Measurements from ENCODE around the gene MCF2.
"Not testable (repeated sequence)": the region's sequence is repeated elsewhere in the genome, so short reads cannot be mapped to it uniquely, and the experiment has no call there.

Gene MCF2, protein sequence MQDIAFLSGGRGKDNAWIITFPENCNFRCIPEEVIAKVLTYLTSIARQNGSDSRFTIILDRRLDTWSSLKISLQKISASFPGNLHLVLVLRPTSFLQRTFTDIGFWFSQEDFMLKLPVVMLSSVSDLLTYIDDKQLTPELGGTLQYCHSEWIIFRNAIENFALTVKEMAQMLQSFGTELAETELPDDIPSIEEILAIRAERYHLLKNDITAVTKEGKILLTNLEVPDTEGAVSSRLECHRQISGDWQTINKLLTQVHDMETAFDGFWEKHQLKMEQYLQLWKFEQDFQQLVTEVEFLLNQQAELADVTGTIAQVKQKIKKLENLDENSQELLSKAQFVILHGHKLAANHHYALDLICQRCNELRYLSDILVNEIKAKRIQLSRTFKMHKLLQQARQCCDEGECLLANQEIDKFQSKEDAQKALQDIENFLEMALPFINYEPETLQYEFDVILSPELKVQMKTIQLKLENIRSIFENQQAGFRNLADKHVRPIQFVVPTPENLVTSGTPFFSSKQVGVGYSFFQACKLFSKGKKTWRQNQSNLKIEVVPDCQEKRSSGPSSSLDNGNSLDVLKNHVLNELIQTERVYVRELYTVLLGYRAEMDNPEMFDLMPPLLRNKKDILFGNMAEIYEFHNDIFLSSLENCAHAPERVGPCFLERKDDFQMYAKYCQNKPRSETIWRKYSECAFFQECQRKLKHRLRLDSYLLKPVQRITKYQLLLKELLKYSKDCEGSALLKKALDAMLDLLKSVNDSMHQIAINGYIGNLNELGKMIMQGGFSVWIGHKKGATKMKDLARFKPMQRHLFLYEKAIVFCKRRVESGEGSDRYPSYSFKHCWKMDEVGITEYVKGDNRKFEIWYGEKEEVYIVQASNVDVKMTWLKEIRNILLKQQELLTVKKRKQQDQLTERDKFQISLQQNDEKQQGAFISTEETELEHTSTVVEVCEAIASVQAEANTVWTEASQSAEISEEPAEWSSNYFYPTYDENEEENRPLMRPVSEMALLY

DNA sequence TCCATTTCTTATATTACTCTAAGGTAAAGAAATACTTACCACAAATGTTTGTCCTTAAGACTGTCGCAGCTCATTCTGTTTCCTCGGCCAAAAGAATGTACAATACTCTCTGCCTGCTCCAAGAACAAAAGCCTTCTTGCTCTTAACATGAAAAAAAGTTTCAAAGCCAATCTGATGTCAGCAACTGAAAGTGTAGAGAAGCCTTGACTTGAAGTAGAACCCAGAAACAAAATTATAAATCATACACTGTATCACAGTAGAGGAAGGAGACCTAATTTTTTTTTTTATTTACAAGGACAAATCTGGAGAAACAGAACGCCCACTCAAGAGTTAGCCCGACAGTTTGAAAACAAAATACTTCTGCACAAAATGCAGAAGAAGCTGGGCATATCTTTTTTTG lies at the start of gene MCF2:
Gene MCF2, minus strand, starts transcription at position 101 of the 400 bp plus-strand sequence. CDS start 56,423 bp downstream, outside the sequence.
- no peak for DNase-seq

DNA sequence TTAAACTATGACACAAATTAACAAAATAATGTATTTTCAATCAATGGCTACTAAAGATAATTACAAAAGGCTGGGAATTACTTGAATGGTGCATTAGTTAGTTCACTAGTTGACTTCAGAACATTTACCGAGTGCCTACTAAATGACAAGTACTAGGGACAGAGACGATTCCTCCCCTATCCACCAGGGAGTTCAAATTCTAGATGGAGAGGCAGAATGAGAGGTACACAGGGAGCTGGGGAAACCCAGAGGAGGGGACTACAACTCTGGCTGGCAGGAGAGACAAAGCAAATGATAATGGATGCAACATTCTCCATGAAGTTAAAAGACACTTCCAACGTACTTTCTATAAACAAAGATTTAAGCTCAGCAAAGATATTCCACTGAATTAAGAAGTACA lies 43.1 kb upstream of the MCF2 start:
- DNase-seq: no peak

DNA sequence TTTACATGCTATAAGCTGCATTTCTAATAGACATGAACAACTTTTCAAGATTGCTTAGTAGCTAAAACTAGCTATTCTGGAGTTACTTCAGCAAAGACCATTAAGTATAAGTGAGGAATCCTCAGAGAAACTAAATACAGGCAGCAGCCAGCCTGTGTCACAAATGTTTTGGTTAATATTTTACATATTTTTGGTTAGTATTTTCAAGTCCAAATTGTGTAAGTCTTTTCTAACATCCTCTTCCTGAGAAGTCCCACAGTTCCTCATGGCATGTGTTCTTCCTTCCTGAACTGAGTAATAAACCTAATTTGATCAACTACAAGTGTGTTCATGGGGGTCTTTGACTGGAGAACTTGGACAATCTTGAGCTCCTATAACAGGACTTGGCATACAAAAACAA lies 42.4 kb upstream of the MCF2 start:
- DNase-seq: no peak

DNA sequence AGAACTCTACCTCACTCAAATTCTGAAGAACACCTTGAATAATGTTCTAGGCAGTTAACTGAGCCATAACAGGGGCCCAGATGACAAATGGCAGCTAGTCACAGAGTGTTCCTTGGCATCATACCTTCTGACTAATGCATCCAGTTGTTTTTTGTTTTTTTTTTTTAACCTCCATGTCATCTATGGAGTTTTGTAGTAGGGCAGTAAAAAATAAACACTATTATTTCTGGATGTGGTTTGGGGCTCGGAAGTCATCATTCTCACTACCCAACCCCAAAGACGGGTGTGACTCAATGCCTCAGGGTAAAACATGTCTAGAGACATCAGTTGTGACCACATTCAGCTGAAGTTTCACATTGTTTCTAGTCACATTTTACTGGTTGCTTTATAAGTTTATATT lies 31.2 kb upstream of the MCF2 start:
- DNase-seq: no peak

DNA sequence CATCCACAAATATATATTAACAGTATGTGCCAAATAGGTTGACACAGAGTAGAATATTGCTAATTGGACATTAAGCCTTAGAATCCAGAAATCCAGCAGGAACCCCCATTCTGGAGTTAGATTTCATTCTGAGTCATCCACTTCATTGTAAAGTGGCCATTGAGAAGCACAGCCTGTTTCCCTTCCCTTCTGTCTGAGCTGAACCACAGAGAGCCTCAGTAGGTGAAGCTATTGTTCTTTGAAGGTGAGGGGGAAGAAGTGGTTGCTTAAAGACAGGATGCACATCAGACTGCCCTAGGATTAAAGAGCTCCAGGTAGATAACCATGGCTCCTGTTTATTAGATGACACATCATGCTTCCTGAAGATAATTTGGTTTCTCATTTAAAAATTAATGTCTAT lies 30.6 kb upstream of the MCF2 start:
- no peak for DNase-seq

DNA sequence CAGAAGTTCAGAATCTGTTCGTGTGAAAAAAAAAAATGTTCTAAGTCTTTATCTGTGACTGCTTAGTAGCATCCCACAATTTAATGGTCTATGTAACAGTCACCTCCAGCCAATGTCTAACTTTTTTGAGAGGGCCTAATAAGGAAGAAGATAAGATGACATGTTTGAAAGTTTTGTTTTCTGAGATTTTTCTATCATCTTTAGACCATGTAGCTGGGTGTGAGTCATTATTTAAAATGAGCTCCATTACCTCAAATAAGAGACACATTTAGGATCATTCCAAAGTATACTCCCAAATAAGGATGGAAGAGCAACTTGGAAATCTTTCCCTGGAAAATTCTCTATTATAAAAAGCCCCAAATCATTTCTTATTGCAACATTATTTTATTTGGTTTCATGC lies 28.2 kb upstream of the MCF2 start:
- DNase-seq: no peak

DNA sequence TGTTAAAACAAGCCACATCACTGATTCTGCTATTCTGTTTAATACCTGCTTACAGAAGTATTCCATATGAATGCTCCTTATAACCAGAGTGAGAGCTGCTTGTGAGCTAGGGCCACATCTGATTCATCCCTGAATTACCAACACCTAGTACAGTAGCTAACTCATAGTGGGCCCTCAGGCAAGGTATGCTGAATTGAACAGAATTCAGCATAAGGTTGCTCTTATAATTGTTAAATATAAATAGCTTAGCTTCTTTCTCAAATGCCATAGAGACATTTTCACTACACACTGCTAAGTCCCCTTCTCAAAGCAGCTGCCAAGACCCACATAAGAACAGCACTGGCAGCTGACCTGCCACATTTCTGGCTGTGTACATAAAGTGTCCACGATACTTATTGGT lies 27.0 kb upstream of the MCF2 start:
- no peak for DNase-seq

DNA sequence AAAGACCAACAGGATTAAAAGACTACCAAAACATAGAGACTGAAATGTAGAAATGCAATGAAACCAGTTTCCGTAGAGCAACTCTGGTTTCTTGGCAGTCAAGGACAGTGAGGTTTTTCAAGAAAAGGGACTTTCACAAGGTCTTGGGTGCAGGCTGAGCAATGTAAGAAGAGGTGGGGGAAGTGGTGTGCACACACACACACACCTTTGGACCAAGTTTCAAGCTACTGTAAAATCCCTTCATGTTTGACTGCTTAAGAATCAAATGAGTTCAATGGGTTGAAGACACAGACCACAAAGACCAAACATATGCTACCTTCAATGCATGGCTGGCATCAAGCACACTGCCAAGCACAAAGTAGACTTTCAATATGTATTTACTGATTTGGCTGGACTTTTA lies 17.8 kb upstream of the MCF2 start:
- DNase-seq: no peak

DNA sequence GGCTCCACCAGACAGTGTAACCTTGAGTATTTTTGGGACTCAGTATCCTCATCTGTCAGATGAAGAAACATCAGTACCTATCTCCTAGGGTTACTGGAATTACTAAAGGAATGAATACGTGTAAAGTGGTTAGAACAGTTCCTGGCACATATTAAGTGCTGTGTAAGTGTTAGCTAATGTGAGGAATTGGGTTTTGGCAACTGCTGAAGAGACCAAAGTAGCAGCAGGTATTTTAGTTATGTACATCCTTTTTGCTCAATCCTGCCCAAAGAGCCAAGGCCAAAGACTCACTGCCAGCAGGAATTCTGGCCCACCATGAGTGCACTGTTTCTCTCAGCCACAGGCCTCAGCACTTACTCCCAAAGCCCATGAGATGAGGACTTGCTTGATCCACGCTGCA lies 16.7 kb upstream of the MCF2 start:
- no peak for DNase-seq

DNA sequence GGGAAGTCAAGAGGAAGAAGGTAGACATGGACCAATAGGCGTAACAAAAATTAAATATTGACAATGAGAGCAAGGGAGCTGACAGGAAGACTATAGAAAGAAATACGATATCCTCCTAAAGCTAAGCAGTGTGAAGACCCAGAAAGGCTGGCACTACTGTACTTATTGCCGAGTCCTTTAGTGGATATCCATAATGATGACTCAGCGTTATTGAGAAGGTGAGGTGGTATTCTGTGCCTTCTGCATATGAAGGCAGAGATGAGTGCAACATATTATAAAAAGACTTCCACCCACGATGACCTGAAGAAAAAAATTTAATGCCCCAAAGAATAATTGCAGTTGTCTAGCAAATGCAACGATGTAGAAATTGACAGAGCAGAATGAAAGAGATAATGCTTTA lies 13.0 kb upstream of the MCF2 start:
- DNase-seq: no peak

DNA sequence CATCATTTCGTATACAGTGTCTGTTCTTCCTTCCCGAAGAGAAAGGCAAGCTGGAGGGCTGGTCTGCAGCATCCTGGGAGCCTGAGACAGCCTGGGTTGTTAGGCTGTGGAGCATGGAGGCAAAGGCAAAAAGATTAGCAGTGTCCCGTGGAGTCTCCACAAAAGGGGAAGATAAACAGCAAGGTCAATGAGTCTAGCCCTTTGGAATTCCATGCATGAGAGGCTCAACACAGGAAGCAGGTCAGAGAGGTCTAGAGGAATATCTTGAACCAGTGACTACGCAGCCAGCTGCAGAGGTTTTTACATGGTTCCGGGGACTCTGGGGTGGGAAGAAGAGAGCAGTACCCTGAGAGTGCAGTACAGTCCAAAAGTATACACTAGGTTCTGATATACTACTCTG lies 12.2 kb upstream of the MCF2 start:
- DNase-seq: no peak

DNA sequence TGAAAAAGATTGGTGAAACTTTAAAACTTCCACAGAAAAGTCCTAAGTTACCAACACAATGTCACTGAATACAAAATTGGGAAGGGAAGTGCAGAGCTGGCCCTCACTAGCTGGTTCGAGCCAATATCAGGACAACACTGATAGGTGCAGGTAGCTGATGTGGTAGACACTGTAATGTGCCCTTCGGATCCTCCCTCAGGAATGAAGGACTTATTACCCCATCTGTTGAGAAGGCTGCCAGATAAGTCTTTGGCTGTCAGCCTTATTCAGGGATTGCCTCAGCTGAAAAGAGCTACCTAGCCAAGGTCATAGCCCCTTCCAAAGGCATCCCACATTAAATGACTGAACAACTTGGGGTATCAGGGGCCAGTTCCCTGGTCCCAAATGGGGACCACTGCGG lies 5.3 kb downstream of the MCF2 start:
- DNase-seq: no peak

DNA sequence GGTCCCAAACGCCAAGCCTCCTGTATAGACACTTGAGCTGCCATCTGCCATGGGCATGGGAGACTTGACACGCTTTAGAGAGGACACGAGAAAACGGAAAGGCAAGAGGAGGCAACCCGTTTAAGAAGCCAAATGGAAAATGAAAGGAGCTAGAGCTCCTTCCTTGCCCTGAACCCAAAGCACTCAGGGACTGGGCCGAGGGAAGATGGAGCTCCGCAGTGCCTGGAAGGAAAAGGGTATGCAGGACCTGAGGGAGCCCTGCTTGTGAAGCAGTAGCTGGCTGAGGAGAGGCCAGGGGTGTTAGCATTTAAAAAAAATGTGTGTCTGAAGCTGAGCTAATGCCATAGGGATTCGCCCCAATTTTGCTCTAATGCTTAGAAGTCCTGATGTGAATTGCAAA lies 15.1 kb downstream of the MCF2 start:
- no peak for DNase-seq

DNA sequence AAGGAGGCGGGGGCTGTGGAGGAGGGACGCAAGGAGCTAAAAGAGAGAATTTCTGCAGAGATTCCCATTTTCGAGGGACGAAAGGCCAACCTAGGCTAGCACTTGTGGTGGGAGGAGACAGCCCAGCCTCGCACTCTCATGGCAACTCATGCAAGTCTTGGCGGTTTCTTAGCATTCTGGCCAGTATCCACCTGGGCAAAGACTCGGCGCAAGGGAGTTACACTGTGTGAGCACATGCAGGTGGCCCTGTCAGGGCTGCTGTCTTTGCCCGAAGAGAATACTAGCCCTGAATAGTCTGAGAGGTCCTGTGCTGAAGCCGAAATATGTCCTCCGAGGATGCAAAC lies 15.5 kb downstream of the MCF2 start:
- DNase-seq: no peak

DNA sequence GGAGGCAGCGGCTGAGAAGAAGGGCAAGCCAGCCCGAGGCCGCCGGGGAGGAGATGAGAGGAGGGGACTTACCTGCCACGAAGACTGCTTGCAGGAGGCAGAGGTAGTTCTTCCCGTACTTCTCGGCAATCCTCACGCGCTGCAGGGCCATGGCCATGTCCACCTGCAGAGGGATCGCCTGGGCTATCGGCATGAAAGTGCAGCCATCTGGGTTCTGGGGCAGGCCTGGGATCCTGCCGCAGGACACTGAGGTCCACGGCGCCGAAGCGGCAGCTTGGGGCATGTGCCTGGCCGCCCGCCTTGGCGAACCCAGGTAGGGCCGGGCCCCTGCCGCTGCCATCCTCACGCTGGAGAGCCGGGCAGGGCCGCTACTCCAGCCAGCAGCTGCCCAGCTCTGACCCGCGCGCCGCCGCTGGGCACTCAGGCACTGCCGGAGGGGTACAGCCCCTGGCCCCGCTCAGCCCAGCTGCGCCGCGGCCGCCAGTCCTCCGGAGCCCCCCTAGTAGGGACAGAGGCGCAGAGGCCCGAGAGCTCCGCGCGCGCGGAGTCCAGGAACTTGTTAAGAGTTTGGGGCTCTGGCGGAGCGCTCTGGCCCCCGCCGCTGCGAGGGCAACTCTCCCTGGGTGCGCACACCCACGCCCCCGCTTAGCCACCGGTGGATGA lies 16.0 kb downstream of the MCF2 start:
- no peak for DNase-seq

DNA sequence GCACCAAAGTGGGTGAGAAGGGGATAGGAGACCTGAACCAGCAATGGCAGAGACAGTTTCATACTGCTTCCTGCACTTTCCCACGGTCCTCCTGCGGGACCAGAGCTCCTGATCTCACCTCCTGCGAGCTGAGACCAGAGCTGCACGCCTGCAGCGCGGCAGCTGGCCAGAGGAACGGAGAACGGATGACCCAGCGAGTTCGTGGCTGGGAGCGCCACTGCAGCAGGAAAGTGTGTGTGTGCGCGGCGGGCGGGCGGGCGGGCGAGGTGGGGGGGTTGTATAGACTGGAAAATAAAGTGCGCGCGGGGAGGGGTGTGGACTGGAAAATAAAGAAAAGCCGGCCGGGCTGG lies 16.5 kb downstream of the MCF2 start:
- no peak for DNase-seq

DNA sequence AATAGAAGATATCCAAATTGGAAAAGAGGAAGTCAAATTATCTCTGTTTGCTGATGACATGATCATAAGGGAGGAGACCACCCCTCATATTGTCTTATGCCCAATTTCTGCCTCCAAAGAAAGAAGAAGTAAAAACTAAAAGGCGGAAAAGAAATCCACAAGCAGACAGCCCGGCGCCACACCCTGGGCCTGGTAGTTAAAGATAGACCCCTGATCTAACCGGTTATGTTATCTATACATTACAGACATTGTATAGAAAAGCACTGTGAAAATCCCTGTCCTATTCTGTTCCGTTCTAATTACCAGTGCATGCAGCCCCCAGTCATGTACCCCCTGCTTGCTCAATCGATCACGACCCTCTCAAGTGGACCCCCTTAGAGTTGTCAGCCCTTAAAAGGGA lies 22.8 kb downstream of the MCF2 start:
- not testable (repeated sequence) for DNase-seq

DNA sequence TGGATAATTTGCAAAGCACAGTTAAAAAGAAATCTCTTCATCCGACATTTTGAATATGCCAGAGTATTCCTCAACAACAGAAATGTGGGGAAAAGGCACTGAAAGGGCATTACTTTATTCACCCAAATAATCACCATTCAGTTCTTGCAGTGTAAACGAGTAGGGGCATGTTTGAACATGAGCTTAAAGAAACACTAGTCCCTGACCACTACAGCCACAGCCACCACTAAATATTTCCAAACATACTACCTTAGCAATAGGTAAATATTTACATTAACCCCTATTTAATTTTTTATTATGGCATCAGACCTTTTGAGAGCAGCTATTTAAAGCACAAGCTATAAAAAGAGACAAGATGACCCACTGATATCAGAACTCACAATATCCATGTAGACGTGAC lies 27.6 kb downstream of the MCF2 start:
- DNase-seq: no peak

DNA sequence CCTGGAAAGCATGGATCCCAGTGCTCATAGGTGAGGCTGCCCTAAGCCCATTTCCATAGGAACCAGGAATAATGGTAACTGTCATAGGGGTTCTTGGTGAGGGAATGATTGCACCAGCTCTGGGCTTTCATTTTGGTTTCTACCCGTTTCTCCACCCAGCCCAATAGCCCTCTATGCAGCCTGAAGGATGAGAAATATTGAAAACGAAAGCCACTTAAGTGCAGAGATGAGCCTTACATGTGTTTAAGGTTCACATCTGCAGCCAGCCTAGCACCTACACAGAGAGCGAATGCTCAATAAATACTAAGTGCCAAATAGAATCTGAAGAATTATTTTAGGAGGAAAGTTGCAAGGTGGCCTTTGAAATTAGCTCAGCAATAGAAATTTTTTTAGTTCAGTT lies 60.4 kb downstream of the MCF2 start:
- no peak for DNase-seq

DNA sequence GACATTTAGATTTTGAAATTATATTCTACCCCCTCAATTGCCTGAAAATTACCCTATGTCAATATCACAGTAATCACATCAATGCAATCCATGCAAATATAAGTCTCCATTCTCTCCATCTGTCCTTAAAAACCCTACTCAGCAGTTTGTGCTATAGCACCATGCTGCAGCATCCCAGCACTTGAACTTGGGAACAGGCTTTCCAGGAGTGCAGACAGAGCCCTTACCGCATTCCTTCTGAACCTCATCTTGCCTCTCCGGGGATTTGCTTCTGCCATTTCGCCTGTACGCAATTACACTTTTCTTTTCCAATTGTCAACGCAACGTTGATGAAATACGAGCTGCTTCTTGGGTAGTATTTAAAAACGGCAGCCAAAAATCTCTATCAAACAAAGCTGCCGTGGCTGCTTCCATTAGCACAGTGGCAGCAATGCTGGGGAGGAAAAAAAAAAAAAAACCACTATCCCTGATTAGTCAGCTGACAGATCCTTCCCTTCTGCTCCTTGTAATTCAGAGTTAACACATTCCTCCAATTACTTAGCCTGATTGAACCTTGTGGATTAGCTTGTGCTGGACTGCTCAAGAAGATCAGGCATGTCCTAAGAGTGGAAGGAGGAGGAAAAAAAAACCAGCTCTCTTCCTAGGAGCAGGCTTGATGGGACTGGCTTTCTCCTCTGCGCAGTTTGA lies 65.6 kb downstream of the MCF2 start:
- no peak for DNase-seq

DNA sequence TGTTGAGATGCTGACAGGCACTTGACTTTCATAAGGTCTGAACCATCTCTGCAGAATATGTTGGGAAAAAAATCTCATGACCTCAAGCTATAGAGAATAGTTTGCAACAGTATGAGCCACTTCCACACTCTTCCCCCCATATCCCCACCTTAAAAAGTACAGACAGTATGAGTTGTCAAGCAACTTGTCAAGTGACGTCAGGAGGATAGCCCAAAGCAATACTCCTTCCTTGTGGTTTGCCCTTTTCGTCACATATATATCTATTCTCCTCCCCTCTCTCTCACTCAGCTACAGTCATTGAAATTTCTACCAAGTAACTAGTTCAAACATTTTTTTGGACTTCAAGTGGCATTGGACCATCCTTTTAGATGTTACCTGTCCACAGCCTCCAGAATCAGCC lies 67.7 kb downstream of the MCF2 start:
- DNase-seq: no peak

DNA sequence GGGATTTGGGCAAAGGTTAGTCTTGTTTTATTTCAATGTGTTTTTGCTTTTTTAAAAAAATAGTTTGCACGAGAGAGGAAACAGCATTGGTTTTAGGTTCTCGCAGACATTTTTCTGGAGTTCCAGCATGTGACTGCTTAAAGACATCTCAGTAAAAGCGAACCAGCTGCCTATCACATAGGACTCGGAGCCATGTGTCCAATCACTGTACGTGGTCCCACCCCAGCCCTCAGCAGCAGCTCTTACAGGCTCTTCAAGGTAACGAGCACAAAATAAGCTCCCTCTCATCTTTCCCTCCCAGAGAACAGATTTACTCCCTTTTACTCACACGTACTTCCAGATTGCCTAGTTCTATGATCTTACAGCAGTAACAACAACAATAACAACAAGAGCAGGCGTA lies 68.7 kb downstream of the MCF2 start:
- no peak for DNase-seq

DNA sequence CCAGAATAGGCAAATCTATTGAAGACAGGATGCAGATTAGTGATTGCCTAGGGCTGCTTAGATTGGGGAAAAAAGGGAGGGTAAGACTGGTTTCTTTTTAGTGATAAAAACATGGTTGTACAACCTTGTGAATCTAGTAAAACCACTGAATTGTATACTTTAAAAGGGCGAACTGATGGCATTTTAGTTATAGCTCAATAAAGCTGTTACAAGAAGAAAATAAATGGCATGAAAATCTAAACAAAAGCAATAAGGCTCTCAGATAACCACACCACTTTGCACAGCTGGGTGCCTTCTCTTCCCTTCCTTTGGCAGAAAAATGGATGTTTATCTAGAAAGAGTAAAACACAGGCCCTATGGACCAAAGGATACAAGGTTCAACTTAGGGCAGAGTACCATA lies 107.9 kb downstream of the MCF2 start:
- DNase-seq: no peak

Data from NCI-H2081 treated with DMSO at 0.1 percent for 48 hours (cell line).